K562 (cell line): ENCODE measurements around the gene NQO2. TPM values are rescaled to one million over a fixed set of nuclear protein-coding genes. Genes with fewer than 3 reads are reported as not detected.

Source experiments
- CHD2 ChIP-seq: IDR thresholded peaks from 2 replicates; pipeline ENCODE4 v1.6.1; 2011; ENCODE audit warnings: low read depth, low read length
- E2F3 ChIP-seq: fragments of 250-450 bp; sonication (Bioruptor Pico); IDR thresholded peaks from 2 replicates; pipeline ENCODE4 v1.4.0; 2020; ENCODE audit warnings: mild to moderate bottlenecking
- ESRRA ChIP-seq: fragments of 450-650 bp; IDR thresholded peaks from 2 replicates; pipeline ENCODE4 v1.6.1; 2014; ENCODE audit warnings: low read depth, mild to moderate bottlenecking, moderate library complexity, borderline replicate concordance
- ESRRB ChIP-seq: fragments of 250-450 bp; sonication (Bioruptor Pico); IDR thresholded peaks from 2 replicates; pipeline ENCODE4 v1.5.0; 2020; ENCODE audit warnings: mild to moderate bottlenecking, moderate library complexity, borderline replicate concordance
- GABPB1 ChIP-seq: sonication (generic); formaldehyde crosslinking; IDR thresholded peaks from 2 replicates; pipeline ENCODE4 v1.8.0; 2022; ENCODE audit warnings: mild to moderate bottlenecking, missing genetic modification reagents
- HNRNPUL1 ChIP-seq: fragments of 200-400 bp; formaldehyde crosslinking; IDR thresholded peaks from 2 replicates; pipeline ENCODE4 v1.6.1; 2017; ENCODE audit warnings: low read length
- LCOR ChIP-seq: sonication (generic); formaldehyde crosslinking; IDR thresholded peaks from 2 replicates; pipeline ENCODE4 v1.8.0; 2022; ENCODE audit warnings: mild to moderate bottlenecking, missing genetic modification reagents
- MCM7 ChIP-seq, 2 experiments: fragments of 450-650 bp; IDR thresholded peaks; 2 replicates each; pipeline ENCODE4 v1.6.1; 2016 to 2018
- PYGO2 ChIP-seq: fragments of 450-650 bp; IDR thresholded peaks from 2 replicates; pipeline ENCODE4 v1.6.1; 2016; ENCODE audit warnings: mild to moderate bottlenecking, missing genetic modification characterization, moderate library complexity, missing compliant biosample characterization
- YY1 ChIP-seq, 3 experiments: IDR thresholded peaks; 2 replicates each; pipeline ENCODE4 v1.6.1; 2011; ENCODE audit warnings: low read length in 2 of 3, mild to moderate bottlenecking in 2 of 3, moderate library complexity in 2 of 3, borderline replicate concordance in 1 of 3, control low read depth in 1 of 3, low read depth in 1 of 3; ENCODE audit not compliant: insufficient read depth in 3 of 3, insufficient replicate concordance in 2 of 3, control insufficient read depth in 1 of 3, insufficient read length in 1 of 3; ENCODE audit errors: extremely low read depth in 1 of 3
- ZC3H4 ChIP-seq: sonication (generic); formaldehyde crosslinking; IDR thresholded peaks from 2 replicates; pipeline ENCODE4 v1.9.0; 2021; ENCODE audit warnings: missing genetic modification reagents, borderline replicate concordance
- ZNF282 ChIP-seq: sonication (generic); formaldehyde crosslinking; IDR thresholded peaks from 2 replicates; pipeline ENCODE4 v1.8.1; 2023; ENCODE audit warnings: missing genetic modification reagents
- ZNF384 ChIP-seq: IDR thresholded peaks from 2 replicates; pipeline ENCODE4 v1.6.1; 2012; ENCODE audit warnings: low read depth, low read length, improper control_type of control experiment
- polyA plus RNA-seq, 8 experiments: library from polyadenylated mRNA; depleted of rRNA in 4 of 8; stranded (reverse) in 5 of 8; unstranded in 3 of 8; fragments of >200 nt; fragmentation: Nextera tagmentation in 2 of 8; fragmentation: Illumina TruSeq in 1 of 8; extraction: Ambion mirVana in 2 of 8; extraction: Trizol in 1 of 8; gene quantifications; 2 replicates each; pipeline versions ENCODE4 v1.2.1 to v1.2.3, GENCODE V29; 2011 to 2014; ENCODE audit warnings: inconsistent platforms in 1 of 8, missing spikeins in 1 of 8
- total RNA-seq, 7 experiments: library from RNA; depleted of rRNA in 6 of 7; stranded (reverse); fragments of >200 nt in 6 of 7; fragmentation: Illumina TruSeq in 2 of 7; extraction: Trizol in 2 of 7; gene quantifications; 2 replicates each; pipeline versions ENCODE4 v1.2.1 to v1.2.3, GENCODE V29; 2011 to 2021; ENCODE audit warnings: low replicate concordance in 1 of 7
- TF ChIP-seq, protein P1 (sequence below): fragments of 250-450 bp; sonication (Bioruptor Pico); IDR thresholded peaks from 2 replicates; pipeline ENCODE4 v1.5.0; 2021
- TF ChIP-seq, protein P2 (sequence below): sonication (generic); formaldehyde crosslinking; IDR thresholded peaks from 2 replicates; pipeline ENCODE4 v1.8.1; 2023; ENCODE audit warnings: mild to moderate bottlenecking, missing genetic modification reagents
- TF ChIP-seq, protein P3 (sequence below): fragments of 250-450 bp; sonication (Bioruptor Pico); IDR thresholded peaks from 2 replicates; pipeline ENCODE4 v1.9.0; 2021; ENCODE audit warnings: mild to moderate bottlenecking, inconsistent platforms
- TF ChIP-seq, protein P4 (sequence below): fragments of 450-650 bp; IDR thresholded peaks from 2 replicates; pipeline ENCODE4 v1.6.1; 2017; ENCODE audit warnings: mild to moderate bottlenecking, moderate library complexity
- TF ChIP-seq, protein P5 (sequence below): fragments of 450-650 bp; IDR thresholded peaks from 2 replicates; pipeline ENCODE4 v1.6.1; 2016; ENCODE audit warnings: antibody characterized with exemption

The NQO2 gene
- total and polyA plus RNA-seq, 9 of the 15 experiments (the other 6 are each of a cell fraction or from before 2014, with no cell fraction given) = 54.6 to 214 (median 116) TPM

DNA sequence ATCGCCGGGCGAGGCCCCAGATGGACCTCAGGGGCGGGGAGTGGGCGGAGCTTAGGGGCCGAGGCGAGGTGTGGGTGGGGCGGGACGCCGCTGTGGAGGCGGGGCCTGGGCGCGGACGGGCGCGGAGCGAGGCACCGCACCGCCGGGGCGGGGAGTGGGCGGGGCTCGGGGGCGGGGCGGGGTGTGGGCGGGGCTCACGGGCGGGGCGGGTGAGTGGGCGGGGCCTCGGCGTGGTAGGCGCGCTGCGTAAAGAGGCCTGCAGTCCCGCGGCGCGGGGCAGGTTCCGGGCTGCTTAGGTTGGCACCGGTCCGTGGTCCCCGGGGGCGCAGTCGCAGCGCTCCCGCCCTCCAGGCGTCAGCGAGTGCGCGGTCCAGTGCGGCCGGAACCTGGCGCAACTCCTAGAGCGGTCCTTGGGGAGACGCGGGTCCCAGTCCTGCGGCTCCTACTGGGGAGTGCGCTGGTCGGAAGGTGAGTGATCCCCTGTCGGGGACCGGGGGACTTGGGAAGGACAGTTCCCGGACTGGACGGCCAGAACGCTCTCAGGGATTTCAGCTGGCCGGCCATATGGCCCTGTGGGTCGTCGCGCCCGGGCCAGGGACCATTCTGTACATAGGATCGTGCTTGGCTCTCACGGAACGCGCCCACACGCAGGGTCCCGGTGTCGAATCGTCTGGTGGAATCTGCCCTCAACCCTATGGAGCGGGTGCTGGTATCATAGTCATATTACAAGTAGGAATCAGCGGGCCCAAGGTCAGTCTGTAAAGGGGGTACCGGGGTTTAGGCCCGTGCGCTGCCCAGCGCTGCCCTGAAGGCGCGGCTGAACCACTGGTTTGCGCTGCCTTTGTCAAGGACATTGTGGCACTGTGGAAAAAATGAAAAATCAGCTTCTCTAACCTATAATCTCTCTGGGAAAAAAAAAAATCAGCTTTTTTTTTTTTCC, at the start of gene NQO2 (continued):
- TF ChIP-seq, protein P1, sequence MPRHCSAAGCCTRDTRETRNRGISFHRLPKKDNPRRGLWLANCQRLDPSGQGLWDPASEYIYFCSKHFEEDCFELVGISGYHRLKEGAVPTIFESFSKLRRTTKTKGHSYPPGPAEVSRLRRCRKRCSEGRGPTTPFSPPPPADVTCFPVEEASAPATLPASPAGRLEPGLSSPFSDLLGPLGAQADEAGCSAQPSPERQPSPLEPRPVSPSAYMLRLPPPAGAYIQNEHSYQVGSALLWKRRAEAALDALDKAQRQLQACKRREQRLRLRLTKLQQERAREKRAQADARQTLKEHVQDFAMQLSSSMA (CRISPR knock-in tag) = no peak
- TF ChIP-seq MCM7 (IDR thresholded peaks at IDR 0.05) (no peak), GABPB1 (CRISPR knock-in tag) (peak; percentile 45), LCOR (CRISPR knock-in tag) (no peak), HNRNPUL1 (no peak), ZNF384 (no peak; the same call in 1 of the 2 replicates), ZC3H4 (peak; percentile 63; the same call in 1 of the 2 replicates), E2F3 (CRISPR knock-in tag) (peak; percentile 74; the same call in 1 of the 2 replicates), ESRRA (peak; percentile 49), PYGO2 (tag) (no peak), ZNF282 (CRISPR knock-in tag) (no peak), ESRRB (CRISPR knock-in tag) (no peak), CHD2 (peak; percentile 31; the same call in 1 of the 2 replicates), YY1 (IDR thresholded peaks at IDR 0.05; ENCODE audit: borderline replicate concordance in 1 of 3, control insufficient read depth in 1 of 3, extremely low read depth in 1 of 3, insufficient read depth in 3 of 3, insufficient read length in 1 of 3, insufficient replicate concordance in 2 of 3, low read depth in 1 of 3, low read length in 2 of 3) (peak in 2 of 3 experiments; percentile 29 to 60)
- TF ChIP-seq, protein P2, sequence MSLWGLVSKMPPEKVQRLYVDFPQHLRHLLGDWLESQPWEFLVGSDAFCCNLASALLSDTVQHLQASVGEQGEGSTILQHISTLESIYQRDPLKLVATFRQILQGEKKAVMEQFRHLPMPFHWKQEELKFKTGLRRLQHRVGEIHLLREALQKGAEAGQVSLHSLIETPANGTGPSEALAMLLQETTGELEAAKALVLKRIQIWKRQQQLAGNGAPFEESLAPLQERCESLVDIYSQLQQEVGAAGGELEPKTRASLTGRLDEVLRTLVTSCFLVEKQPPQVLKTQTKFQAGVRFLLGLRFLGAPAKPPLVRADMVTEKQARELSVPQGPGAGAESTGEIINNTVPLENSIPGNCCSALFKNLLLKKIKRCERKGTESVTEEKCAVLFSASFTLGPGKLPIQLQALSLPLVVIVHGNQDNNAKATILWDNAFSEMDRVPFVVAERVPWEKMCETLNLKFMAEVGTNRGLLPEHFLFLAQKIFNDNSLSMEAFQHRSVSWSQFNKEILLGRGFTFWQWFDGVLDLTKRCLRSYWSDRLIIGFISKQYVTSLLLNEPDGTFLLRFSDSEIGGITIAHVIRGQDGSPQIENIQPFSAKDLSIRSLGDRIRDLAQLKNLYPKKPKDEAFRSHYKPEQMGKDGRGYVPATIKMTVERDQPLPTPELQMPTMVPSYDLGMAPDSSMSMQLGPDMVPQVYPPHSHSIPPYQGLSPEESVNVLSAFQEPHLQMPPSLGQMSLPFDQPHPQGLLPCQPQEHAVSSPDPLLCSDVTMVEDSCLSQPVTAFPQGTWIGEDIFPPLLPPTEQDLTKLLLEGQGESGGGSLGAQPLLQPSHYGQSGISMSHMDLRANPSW (CRISPR knock-in tag) = no peak
- TF ChIP-seq, protein P3, sequence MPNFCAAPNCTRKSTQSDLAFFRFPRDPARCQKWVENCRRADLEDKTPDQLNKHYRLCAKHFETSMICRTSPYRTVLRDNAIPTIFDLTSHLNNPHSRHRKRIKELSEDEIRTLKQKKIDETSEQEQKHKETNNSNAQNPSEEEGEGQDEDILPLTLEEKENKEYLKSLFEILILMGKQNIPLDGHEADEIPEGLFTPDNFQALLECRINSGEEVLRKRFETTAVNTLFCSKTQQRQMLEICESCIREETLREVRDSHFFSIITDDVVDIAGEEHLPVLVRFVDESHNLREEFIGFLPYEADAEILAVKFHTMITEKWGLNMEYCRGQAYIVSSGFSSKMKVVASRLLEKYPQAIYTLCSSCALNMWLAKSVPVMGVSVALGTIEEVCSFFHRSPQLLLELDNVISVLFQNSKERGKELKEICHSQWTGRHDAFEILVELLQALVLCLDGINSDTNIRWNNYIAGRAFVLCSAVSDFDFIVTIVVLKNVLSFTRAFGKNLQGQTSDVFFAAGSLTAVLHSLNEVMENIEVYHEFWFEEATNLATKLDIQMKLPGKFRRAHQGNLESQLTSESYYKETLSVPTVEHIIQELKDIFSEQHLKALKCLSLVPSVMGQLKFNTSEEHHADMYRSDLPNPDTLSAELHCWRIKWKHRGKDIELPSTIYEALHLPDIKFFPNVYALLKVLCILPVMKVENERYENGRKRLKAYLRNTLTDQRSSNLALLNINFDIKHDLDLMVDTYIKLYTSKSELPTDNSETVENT (CRISPR knock-in tag) = peak; percentile 91
- TF ChIP-seq, protein P4, sequence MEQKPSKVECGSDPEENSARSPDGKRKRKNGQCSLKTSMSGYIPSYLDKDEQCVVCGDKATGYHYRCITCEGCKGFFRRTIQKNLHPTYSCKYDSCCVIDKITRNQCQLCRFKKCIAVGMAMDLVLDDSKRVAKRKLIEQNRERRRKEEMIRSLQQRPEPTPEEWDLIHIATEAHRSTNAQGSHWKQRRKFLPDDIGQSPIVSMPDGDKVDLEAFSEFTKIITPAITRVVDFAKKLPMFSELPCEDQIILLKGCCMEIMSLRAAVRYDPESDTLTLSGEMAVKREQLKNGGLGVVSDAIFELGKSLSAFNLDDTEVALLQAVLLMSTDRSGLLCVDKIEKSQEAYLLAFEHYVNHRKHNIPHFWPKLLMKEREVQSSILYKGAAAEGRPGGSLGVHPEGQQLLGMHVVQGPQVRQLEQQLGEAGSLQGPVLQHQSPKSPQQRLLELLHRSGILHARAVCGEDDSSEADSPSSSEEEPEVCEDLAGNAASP = no peak
- TF ChIP-seq, protein P5, sequence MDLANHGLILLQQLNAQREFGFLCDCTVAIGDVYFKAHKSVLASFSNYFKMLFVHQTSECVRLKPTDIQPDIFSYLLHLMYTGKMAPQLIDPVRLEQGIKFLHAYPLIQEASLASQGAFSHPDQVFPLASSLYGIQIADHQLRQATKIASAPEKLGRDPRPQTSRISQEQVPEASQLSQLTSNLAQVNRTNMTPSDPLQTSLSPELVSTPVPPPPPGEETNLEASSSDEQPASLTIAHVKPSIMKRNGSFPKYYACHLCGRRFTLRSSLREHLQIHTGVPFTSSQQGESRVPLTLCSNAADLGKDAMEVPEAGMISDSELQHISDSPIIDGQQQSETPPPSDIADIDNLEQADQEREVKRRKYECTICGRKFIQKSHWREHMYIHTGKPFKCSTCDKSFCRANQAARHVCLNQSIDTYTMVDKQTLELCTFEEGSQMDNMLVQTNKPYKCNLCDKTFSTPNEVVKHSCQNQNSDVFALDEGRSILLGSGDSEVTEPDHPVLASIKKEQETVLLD = peak; percentile 65; the same call in 1 of the 2 replicates
